ENCODE data around the gene CYP8B1.
A peak's percentile ranks its signal among the peaks of the same experiment; 100 is the strongest.

The CYP8B1 gene

DNA sequence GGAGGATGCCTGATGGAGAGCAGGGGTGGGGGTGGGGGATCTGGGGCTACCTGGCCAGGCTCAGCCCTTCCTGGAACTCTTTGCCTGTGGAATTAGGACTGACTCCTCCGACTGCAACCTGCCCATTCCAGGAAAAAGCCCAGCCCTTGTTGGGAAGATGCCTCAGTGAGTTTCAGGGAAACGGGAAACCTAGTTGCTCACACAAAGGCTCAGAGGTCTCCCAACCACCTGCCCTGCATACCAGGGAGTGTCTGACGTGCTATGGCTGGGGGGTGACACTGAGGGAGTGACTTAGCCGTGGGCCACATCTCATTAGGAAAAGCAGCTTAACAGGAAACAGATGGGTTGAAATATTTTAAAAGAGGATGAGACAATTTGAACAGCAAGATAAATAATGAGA lies 27.9 kb downstream of the CYP8B1 start:
- no peak for DNase-seq (ENCODE audit: low read depth)
- no peak for TF ChIP-seq CTCF (IDR thresholded peaks at IDR 0.05; ENCODE audit: control insufficient read depth, extremely low read depth, insufficient read depth)
- no peak overlapping the region for H3K4me3 ChIP-seq (ENCODE audit: low read depth, low read length)

DNA sequence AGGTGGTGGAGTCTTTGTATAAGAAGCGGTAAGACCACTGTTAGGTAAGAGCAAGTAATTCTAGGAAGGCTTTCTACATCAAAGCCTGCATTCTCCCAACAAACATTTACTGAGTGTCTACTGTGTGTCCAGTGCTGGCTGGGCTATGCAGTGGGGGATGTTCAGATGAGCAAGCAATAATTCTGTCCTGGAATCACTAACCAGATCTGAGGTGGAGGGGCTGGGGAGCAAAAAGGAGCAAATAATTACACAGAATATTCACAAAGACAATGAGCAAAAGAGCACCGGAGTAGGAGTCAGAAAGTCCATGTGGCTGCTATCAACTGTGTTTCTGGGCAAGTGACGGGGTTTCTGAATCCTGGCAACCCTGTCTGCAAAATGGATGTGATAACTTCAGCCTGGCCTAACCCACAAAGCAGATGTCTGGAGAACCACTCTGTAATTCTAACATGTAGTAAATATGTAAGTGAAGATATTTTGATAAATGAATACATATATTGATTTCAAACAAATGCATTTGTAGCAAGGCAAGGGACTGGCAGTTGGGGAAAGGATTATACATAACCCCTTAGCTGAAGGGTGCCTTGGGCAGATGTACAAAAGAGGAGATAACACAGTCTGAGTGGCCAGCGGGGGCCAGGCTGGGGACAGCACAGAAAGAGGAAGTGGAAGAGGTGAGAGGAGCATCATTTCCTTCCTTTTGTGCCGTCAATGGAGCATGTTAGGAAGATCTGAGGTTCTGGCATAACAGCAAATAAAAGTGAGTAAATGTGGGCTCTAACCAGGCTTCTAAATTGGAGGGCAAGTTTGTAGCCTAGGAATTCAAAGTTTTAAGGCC lies 28.8 kb downstream of the CYP8B1 start:
- no peak for DNase-seq (ENCODE audit: low read depth)
- TF ChIP-seq CTCF (IDR thresholded peaks at IDR 0.05; ENCODE audit: control insufficient read depth, extremely low read depth, insufficient read depth): no peak
- no peak overlapping the region for H3K4me3 ChIP-seq (ENCODE audit: low read depth, low read length)

DNA sequence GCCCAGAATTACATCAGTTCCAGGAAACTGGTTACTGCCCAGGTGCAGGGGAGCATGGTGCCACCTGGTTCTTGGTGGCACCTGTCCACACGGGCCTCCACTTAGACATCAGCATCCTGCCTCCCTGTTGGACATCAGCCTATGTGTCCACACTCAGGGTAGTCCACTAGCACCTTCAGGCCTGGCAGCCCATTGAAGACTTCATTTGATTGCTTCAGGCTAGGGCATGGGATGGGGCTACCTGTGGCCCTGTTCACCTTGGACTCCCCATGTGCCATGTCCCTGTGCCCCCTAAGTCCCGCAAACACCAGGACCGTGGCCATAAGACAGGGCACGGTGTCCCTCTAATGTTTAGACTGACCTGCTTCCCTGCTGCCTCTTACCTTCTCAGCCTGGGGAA lies 30.9 kb downstream of the CYP8B1 start:
- DNase-seq (ENCODE audit: low read depth): no peak
- no peak overlapping the region for H3K4me3 ChIP-seq (ENCODE audit: low read depth, low read length)
- TF ChIP-seq CTCF (IDR thresholded peaks at IDR 0.05; ENCODE audit: control insufficient read depth, extremely low read depth, insufficient read depth): no peak

- DNase-seq (ENCODE audit: low read depth): no peak
- H3K4me3 ChIP-seq (ENCODE audit: low read depth, low read length): no peak overlapping the region
- TF ChIP-seq CTCF (IDR thresholded peaks at IDR 0.05; ENCODE audit: control insufficient read depth, extremely low read depth, insufficient read depth): no peak
Observed at GRCh38 chr3:42844412-42844713, 31.3 kb downstream of the CYP8B1 start.

GRCh38 chr3:42843713-42844411 lies 31.8 kb downstream of the CYP8B1 start:
- TF ChIP-seq CTCF (IDR thresholded peaks at IDR 0.05; ENCODE audit: control insufficient read depth, extremely low read depth, insufficient read depth): no peak
- no peak overlapping the region for H3K4me3 ChIP-seq (ENCODE audit: low read depth, low read length)
- no peak for DNase-seq (ENCODE audit: low read depth)

DNA sequence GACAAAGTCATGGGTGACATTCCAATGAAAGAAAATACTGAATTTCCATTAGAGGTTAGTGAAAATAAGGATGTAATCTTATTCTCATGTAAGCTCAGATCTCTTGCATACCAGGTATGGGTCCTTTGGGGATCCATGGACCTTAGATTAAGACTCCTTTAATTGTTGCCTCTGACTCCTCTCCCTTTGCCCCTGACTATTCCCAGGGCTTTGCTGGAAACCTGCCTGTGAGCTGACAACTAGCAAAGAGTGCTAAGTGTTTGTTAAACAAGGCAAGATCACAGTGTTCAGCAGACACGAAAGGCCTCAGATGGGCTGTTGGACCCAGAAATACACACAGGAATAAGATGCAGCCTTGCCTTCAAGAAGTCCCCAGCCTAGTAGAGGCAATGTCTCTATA lies 34.3 kb downstream of the CYP8B1 start:
- peak; percentile 34 for DNase-seq (ENCODE audit: low read depth)
- H3K4me3 ChIP-seq (ENCODE audit: low read depth, low read length): no peak overlapping the region
- no peak for TF ChIP-seq CTCF (IDR thresholded peaks at IDR 0.05; ENCODE audit: control insufficient read depth, extremely low read depth, insufficient read depth)

All from LNCaP clone FGC (cell line).